ENCODE measurements around the gene COL23A1.
"Not testable (repeated sequence)": the region's sequence is repeated elsewhere in the genome, so short reads cannot be mapped to it uniquely, and the experiment has no call there.

COL23A1 gene

DNA sequence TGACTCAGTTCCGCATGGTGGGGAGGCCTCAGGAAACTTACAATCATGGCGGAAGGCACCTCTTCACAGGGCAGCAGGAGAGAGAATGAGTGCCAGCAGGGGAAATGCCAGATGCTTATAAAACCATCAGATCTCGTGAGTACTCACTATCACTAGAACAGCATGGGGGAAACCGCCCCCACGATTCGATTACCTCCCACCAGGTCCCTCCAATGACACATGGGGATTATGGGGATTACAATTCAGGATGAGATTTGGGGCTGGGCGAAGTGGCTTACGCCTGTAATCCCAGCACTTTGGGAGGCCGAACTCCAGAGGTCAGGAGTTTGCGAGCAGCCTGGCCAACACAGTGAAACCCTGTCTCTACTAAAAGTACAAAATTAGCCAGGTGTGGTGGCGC is 392.0 kb downstream of the COL23A1 start:
- H3K4me3 ChIP-seq (ENCODE audit: low read depth in 1 of 5, low read length in 5 of 5); H3K36me3 ChIP-seq (ENCODE audit: control insufficient read depth in 5 of 5, insufficient read depth in 5 of 5, low read length in 5 of 5); H3K9me3 ChIP-seq (ENCODE audit: control insufficient read depth in 5 of 5, low read length in 5 of 5); H3K4me1 ChIP-seq (ENCODE audit: control insufficient read depth in 5 of 5, insufficient read depth in 5 of 5, low read length in 5 of 5); H3K9ac ChIP-seq (ENCODE audit: low read length in 5 of 5); H3K27ac ChIP-seq (ENCODE audit: low read depth, low read length): not testable (repeated sequence)
- peaks cover 6 to 14% (median 7%) of the 10 kb centered on the region in 5 donors for H3K27me3 ChIP-seq (ENCODE audit: control insufficient read depth in 5 of 5, insufficient read depth in 4 of 5, low read length in 5 of 5)

DNA sequence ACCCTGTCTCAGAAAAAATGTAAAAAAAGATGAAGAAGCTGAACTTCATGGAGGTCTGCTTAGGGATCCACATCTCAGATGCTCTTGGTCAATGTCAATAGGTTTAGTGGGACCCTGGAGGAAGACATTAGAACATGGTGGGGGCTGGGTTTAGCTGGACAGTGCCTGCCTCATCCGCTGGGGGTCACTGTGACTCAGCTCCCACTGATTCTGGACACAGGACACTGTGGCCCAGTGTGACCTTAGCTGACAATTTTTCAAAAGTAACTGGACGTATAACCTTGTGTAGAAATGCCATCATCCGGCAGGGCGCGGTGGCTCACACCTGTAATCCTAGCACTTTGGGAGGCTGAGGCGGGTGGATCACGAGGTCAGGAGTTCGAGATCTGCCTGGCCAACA is 393.2 kb downstream of the COL23A1 start:
- Histone ChIP-seq H3K4me1 (ENCODE audit: control insufficient read depth in 5 of 5, insufficient read depth in 5 of 5, low read length in 5 of 5) (no peaks in the 10 kb centered on the region), H3K36me3 (ENCODE audit: control insufficient read depth in 5 of 5, insufficient read depth in 5 of 5, low read length in 5 of 5) (no peaks in the 10 kb centered on the region), H3K27ac (ENCODE audit: low read depth, low read length) (no peak overlapping the region), H3K27me3 (ENCODE audit: control insufficient read depth in 5 of 5, insufficient read depth in 4 of 5, low read length in 5 of 5) (peaks cover 6 to 17% (median 8%) of the 10 kb centered on the region in 5 donors), H3K9ac (ENCODE audit: low read length in 5 of 5) (no peak overlapping the region), H3K9me3 (ENCODE audit: control insufficient read depth in 5 of 5, low read length in 5 of 5) (no peaks in the 10 kb centered on the region), H3K4me3 (ENCODE audit: low read depth in 1 of 5, low read length in 5 of 5) (no peak overlapping the region)

DNA sequence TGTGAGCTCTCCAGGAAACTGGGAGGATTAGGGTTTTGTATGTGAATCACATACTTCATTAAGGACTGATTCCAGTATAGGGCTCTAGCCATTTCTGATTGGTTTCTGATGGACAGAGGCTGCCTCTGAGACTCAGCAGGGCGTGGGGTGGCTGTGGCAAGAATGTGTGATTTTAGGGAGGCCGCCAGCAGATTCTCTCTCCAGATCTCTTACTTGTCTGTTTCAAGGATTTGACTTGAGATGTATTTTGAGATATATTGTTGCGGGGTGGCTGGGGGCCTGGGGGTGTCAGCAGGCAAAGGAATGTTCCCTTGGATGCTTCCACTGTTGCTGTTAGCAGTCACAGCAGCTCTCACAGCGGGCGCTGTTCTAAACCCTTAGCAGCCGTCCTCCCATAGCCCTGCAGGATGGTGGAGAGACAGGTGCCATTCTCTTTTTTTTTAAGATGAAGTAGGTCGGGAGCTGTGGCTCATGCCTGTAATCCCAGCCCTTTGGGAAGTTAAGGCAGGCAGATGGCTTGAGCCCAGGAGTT is 393.8 kb downstream of the COL23A1 start:
- Histone ChIP-seq H3K36me3 (ENCODE audit: control insufficient read depth in 5 of 5, insufficient read depth in 5 of 5, low read length in 5 of 5) (no peaks in the 10 kb centered on the region), H3K4me1 (ENCODE audit: control insufficient read depth in 5 of 5, insufficient read depth in 5 of 5, low read length in 5 of 5) (no peaks in the 10 kb centered on the region), H3K9me3 (ENCODE audit: control insufficient read depth in 5 of 5, low read length in 5 of 5) (no peaks in the 10 kb centered on the region), H3K27me3 (ENCODE audit: control insufficient read depth in 5 of 5, insufficient read depth in 4 of 5, low read length in 5 of 5) (peaks cover 6 to 17% (median 8%) of the 10 kb centered on the region in 5 donors), H3K9ac (ENCODE audit: low read length in 5 of 5) (no peak overlapping the region), H3K4me3 (ENCODE audit: low read depth in 1 of 5, low read length in 5 of 5) (no peak overlapping the region), H3K27ac (ENCODE audit: low read depth, low read length) (no peak overlapping the region)

DNA sequence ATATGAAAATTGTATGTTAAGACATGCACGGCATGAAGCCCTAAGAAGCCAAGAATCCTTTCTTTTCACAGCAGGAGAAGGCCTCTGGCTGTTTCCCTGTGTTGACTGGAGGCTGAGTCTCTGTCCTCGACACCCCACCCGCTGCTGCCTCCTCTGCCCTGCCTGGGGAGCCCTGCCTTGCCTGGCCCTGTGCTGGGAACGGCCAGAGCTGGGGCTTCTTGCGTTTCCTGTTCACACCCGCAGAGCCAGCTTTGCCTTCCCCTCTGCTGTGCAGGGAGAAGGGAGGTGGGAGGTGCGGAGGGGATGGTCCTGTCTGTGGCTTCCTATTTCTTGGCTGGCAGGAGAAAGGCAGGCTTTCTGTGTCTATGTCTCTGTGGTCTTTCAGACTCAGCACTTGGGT is 396.2 kb downstream of the COL23A1 start:
- no peak overlapping the region for H3K4me3 ChIP-seq (ENCODE audit: low read depth in 1 of 5, low read length in 5 of 5)
- no peaks in the 10 kb centered on the region for H3K36me3 ChIP-seq (ENCODE audit: control insufficient read depth in 5 of 5, insufficient read depth in 5 of 5, low read length in 5 of 5)
- peaks cover 6 to 17% (median 8%) of the 10 kb centered on the region in 5 donors for H3K27me3 ChIP-seq (ENCODE audit: control insufficient read depth in 5 of 5, insufficient read depth in 4 of 5, low read length in 5 of 5)
- H3K9ac ChIP-seq (ENCODE audit: low read length in 5 of 5): no peak overlapping the region
- no peak overlapping the region for H3K27ac ChIP-seq (ENCODE audit: low read depth, low read length)
- no peaks in the 10 kb centered on the region for H3K4me1 ChIP-seq (ENCODE audit: control insufficient read depth in 5 of 5, insufficient read depth in 5 of 5, low read length in 5 of 5)
- H3K9me3 ChIP-seq (ENCODE audit: control insufficient read depth in 5 of 5, low read length in 5 of 5): no peaks in the 10 kb centered on the region

DNA sequence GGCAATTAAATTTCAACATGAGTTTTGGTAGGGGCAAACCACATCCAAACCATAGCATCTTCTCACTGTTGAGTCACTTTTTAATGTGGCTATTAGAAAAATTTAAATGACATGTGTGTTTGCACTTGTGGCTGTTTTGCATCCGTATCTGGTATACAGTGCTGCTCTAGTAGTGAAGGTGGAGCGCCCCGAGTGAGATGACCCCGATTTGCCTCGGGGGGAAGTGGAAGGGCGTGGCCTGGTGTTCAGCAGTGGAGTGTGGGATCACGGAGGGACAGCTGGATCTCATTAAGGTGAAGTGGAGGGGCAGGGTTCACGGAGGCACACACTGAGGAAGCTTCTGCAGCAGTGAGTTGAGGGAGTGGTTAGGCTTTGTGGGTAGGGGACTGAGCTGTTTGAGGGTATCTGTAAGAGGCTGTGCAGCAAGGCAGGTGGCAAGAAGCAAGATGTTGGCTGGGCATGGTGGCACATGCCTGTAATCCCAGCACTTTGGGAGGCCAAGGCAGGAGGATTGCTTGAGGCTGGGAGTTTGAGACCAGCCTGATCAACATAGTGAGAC is 396.9 kb downstream of the COL23A1 start:
- Histone ChIP-seq H3K9me3 (ENCODE audit: control insufficient read depth in 5 of 5, low read length in 5 of 5) (no peaks in the 10 kb centered on the region), H3K36me3 (ENCODE audit: control insufficient read depth in 5 of 5, insufficient read depth in 5 of 5, low read length in 5 of 5) (no peaks in the 10 kb centered on the region), H3K27me3 (ENCODE audit: control insufficient read depth in 5 of 5, insufficient read depth in 4 of 5, low read length in 5 of 5) (peaks cover 7 to 17% (median 8%) of the 10 kb centered on the region in 5 donors), H3K27ac (ENCODE audit: low read depth, low read length) (no peak overlapping the region), H3K4me3 (ENCODE audit: low read depth in 1 of 5, low read length in 5 of 5) (no peak overlapping the region), H3K9ac (ENCODE audit: low read length in 5 of 5) (no peak overlapping the region), H3K4me1 (ENCODE audit: control insufficient read depth in 5 of 5, insufficient read depth in 5 of 5, low read length in 5 of 5) (no peaks in the 10 kb centered on the region)

DNA sequence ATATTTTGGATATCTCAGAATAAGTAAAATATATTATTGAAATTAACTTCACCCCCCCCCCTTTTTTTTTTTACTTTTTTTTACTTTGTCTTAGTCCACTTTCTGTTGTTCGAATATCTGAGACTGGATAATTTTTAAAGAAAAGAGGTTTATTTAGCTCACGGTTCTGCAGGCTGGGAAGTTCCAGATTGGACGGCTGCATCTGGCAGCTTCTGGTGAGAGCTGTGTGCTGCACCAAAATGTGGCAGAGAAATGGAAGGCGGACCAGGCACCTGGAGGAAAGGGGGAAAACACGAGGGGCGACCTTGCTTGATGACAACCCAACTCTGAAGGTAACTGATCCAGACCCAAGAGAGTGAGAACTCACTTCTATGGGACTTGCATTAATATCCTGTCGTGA is 397.4 kb downstream of the COL23A1 start:
- H3K4me3 ChIP-seq (ENCODE audit: low read depth in 1 of 5, low read length in 5 of 5): no peak overlapping the region
- H3K27me3 ChIP-seq (ENCODE audit: control insufficient read depth in 5 of 5, insufficient read depth in 4 of 5, low read length in 5 of 5): peaks cover 7 to 17% (median 8%) of the 10 kb centered on the region in 5 donors
- H3K27ac ChIP-seq (ENCODE audit: low read depth, low read length): no peak overlapping the region
- no peaks in the 10 kb centered on the region for H3K9me3 ChIP-seq (ENCODE audit: control insufficient read depth in 5 of 5, low read length in 5 of 5)
- H3K4me1 ChIP-seq (ENCODE audit: control insufficient read depth in 5 of 5, insufficient read depth in 5 of 5, low read length in 5 of 5): no peaks in the 10 kb centered on the region
- no peaks in the 10 kb centered on the region for H3K36me3 ChIP-seq (ENCODE audit: control insufficient read depth in 5 of 5, insufficient read depth in 5 of 5, low read length in 5 of 5)
- no peak overlapping the region for H3K9ac ChIP-seq (ENCODE audit: low read length in 5 of 5)

DNA sequence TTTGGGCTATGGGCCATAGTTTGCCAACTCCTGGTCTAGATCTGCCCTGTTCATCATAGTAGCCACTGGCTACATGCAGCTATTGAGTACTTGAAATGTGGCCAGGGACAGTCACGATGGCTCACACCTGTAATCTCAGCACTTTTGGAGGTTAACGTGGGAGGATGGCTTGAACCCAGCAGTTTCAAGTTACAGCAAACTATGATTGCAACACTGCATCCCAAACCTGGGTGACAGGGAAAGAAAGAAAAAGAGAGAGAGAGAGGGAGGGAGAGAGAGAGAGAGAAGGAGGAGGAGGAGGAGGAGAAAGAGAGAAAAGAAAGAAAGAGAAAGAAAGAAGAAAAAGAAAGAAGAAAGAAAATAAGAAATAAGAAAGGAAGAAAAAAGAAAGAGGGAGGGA is 397.9 kb downstream of the COL23A1 start:
- no peak overlapping the region for H3K27ac ChIP-seq (ENCODE audit: low read depth, low read length)
- no peaks in the 10 kb centered on the region for H3K36me3 ChIP-seq (ENCODE audit: control insufficient read depth in 5 of 5, insufficient read depth in 5 of 5, low read length in 5 of 5)
- no peaks in the 10 kb centered on the region for H3K4me1 ChIP-seq (ENCODE audit: control insufficient read depth in 5 of 5, insufficient read depth in 5 of 5, low read length in 5 of 5)
- peaks cover 7 to 17% (median 8%) of the 10 kb centered on the region in 5 donors for H3K27me3 ChIP-seq (ENCODE audit: control insufficient read depth in 5 of 5, insufficient read depth in 4 of 5, low read length in 5 of 5)
- H3K9ac ChIP-seq (ENCODE audit: low read length in 5 of 5): no peak overlapping the region
- no peak overlapping the region for H3K4me3 ChIP-seq (ENCODE audit: low read depth in 1 of 5, low read length in 5 of 5)
- H3K9me3 ChIP-seq (ENCODE audit: control insufficient read depth in 5 of 5, low read length in 5 of 5): no peaks in the 10 kb centered on the region

DNA sequence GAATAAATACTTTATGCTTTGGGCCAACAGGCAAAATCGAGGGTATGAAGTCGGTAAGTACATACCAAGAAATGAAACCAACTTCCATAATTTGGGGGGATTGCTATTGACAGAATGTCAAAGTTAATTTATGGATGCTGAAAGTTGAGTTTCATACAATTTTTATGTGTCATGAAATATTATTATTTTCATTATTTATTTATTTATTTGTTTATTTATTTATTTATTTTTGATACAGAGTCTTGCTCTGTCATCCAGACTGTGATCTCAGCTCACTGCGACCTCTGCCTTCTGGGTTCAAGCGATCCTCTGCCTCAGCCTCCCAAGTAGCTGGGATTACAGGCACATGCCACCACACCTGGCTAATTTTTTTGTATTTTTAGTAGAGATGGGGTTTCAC is 398.5 kb downstream of the COL23A1 start:
- Histone ChIP-seq H3K27me3 (ENCODE audit: control insufficient read depth in 5 of 5, insufficient read depth in 4 of 5, low read length in 5 of 5) (peaks cover 7 to 17% (median 8%) of the 10 kb centered on the region in 5 donors), H3K36me3 (ENCODE audit: control insufficient read depth in 5 of 5, insufficient read depth in 5 of 5, low read length in 5 of 5) (no peaks in the 10 kb centered on the region), H3K4me3 (ENCODE audit: low read depth in 1 of 5, low read length in 5 of 5) (no peak overlapping the region), H3K4me1 (ENCODE audit: control insufficient read depth in 5 of 5, insufficient read depth in 5 of 5, low read length in 5 of 5) (no peaks in the 10 kb centered on the region), H3K9ac (ENCODE audit: low read length in 5 of 5) (no peak overlapping the region), H3K9me3 (ENCODE audit: control insufficient read depth in 5 of 5, low read length in 5 of 5) (no peaks in the 10 kb centered on the region), H3K27ac (ENCODE audit: low read depth, low read length) (no peak overlapping the region)

DNA sequence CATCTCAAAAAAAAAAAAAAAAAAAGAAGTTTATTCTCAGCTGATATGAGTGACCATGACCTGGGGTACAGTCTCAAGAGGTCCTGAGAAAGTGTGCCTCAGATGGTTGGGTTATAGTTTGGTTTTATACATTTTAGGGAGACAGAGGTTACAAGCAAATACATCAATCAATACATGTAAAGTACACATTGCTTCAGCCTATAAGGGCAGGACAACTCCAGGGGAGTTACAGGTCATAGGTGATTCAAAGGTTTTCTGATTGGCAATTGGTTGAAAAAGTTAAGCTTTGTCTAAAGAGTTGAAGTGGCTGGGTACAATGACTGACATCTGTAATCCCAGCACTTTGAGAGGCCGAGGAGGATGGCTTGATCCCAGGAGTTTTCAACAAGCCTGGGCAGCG is 400.8 kb downstream of the COL23A1 start:
- Histone ChIP-seq H3K27me3 (ENCODE audit: control insufficient read depth in 5 of 5, insufficient read depth in 4 of 5, low read length in 5 of 5) (peaks cover 7 to 14% (median 8%) of the 10 kb centered on the region in 5 donors), H3K9me3 (ENCODE audit: control insufficient read depth in 5 of 5, low read length in 5 of 5) (no peaks in the 10 kb centered on the region), H3K9ac (ENCODE audit: low read length in 5 of 5) (no peak overlapping the region), H3K4me3 (ENCODE audit: low read depth in 1 of 5, low read length in 5 of 5) (no peak overlapping the region), H3K27ac (ENCODE audit: low read depth, low read length) (no peak overlapping the region), H3K4me1 (ENCODE audit: control insufficient read depth in 5 of 5, insufficient read depth in 5 of 5, low read length in 5 of 5) (no peaks in the 10 kb centered on the region), H3K36me3 (ENCODE audit: control insufficient read depth in 5 of 5, insufficient read depth in 5 of 5, low read length in 5 of 5) (no peaks in the 10 kb centered on the region)
